ENCODE results near the gene AQP4. TPM values are rescaled to one million over a fixed set of nuclear protein-coding genes. Genes with fewer than 3 reads are reported as not detected.

The AQP4 gene
- total and polyA plus RNA-seq, 2 donors (not counting 3 experiments of a cell fraction or from before 2014, with no cell fraction given), result not detected

DNA sequence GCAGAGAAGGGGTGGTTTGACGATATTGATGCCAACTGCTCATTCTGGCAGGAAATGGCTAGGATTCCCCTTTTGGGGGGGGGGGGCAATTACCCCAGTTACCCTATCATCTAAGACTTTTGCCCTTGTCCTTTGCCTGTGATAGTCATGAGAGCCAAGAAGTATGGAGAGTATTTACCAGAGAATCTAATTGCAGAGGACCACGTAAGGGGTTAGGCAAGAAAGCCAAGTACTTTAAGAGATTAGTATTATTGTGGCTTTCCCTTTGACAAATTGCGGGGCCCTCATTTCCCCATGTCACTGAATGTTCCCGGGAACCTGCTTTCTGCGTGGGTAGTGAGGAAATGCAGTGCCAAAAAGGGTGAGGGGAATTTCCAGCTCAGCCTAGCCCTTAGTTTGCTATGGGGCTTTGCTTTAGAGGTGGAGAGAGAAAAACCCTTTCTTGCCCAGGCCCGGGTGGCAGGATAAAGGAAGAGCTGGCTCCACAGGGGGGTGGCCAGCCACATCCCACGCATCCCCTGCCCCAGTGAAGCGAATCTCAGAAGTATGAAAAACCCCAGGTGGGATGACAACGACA is 1.5 kb downstream of the AQP4 start:
- Histone ChIP-seq H3K9ac (replicated peaks; ENCODE audit: extremely low read depth, insufficient read depth, low read length) (no peak overlapping the region), H3K27me3 (ENCODE audit: control insufficient read depth in 2 of 2, insufficient read depth in 2 of 2, low read length in 2 of 2) (peaks cover 0 to 2% of the 10 kb centered on the region in 2 experiments)
- CTCF ChIA-PET, result no interaction called here

More for the DNA sequence above, 1.5 kb downstream of the AQP4 start:
- Histone ChIP-seq H2AFZ (ENCODE audit: low read depth, low read length) (no peak overlapping the region), H3K27ac (ENCODE audit: insufficient read depth, low read depth, low read length) (no peak overlapping the region), H3K4me3 (replicated peaks in 1 of 3; ENCODE audit: insufficient read depth in 1 of 3, low read depth in 1 of 3, low read length in 3 of 3) (no peak overlapping the region), H3K4me1 (ENCODE audit: control insufficient read depth, extremely low read depth, insufficient read depth, low read length) (no peaks in the 10 kb centered on the region), H3K9me1 (replicated peaks; ENCODE audit: control insufficient read depth, extremely low read depth, insufficient read depth, low read length) (no peaks in the 10 kb centered on the region), H3K36me3 (ENCODE audit: control insufficient read depth in 2 of 2, extremely low read depth in 1 of 2, insufficient read depth in 2 of 2, low read length in 2 of 2) (no peaks in the 10 kb centered on the region), H3K9me3 (replicated peaks; ENCODE audit: control insufficient read depth, insufficient read depth, low read length) (no peaks in the 10 kb centered on the region), H4K20me1 (replicated peaks; ENCODE audit: control insufficient read depth, extremely low read depth, insufficient read depth, low read length) (no peaks in the 10 kb centered on the region), H3K4me2 (ENCODE audit: insufficient read depth, low read length) (no peak overlapping the region), H3K79me2 (ENCODE audit: control insufficient read depth, insufficient read depth, low read length) (no peaks in the 10 kb centered on the region)
- TF ChIP-seq, protein P1, sequence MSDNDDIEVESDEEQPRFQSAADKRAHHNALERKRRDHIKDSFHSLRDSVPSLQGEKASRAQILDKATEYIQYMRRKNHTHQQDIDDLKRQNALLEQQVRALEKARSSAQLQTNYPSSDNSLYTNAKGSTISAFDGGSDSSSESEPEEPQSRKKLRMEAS (IDR thresholded peaks at IDR 0.05; ENCODE audit: insufficient read depth, insufficient read length), result no peak
- no peak for TF ChIP-seq MYC (IDR thresholded peaks at IDR 0.05; ENCODE audit: low read depth, low read length)
- TF ChIP-seq GATA2 (IDR thresholded peaks at IDR 0.05; ENCODE audit: insufficient read depth, insufficient read length, low read depth, low read length), result no peak
- no peak for TF ChIP-seq POLR2AphosphoS5 (IDR thresholded peaks at IDR 0.05; ENCODE audit: insufficient read depth, low read depth, low read length)
- no peak for TF ChIP-seq FOS (IDR thresholded peaks at IDR 0.05; ENCODE audit: borderline replicate concordance, insufficient read depth, low read length)
- TF ChIP-seq, protein P2, sequence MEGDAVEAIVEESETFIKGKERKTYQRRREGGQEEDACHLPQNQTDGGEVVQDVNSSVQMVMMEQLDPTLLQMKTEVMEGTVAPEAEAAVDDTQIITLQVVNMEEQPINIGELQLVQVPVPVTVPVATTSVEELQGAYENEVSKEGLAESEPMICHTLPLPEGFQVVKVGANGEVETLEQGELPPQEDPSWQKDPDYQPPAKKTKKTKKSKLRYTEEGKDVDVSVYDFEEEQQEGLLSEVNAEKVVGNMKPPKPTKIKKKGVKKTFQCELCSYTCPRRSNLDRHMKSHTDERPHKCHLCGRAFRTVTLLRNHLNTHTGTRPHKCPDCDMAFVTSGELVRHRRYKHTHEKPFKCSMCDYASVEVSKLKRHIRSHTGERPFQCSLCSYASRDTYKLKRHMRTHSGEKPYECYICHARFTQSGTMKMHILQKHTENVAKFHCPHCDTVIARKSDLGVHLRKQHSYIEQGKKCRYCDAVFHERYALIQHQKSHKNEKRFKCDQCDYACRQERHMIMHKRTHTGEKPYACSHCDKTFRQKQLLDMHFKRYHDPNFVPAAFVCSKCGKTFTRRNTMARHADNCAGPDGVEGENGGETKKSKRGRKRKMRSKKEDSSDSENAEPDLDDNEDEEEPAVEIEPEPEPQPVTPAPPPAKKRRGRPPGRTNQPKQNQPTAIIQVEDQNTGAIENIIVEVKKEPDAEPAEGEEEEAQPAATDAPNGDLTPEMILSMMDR (IDR thresholded peaks at IDR 0.05; ENCODE audit: extremely low read depth in 1 of 2, insufficient read depth in 1 of 2, low read depth in 1 of 2, low read length in 2 of 2), result no peak
- TF ChIP-seq POLR2A (IDR thresholded peaks at IDR 0.05; ENCODE audit: low read depth, low read length), result no peak
- no peak for TF ChIP-seq EZH2 (IDR thresholded peaks at IDR 0.05; ENCODE audit: borderline replicate concordance, low read depth, low read length, severe bottlenecking)
- TF ChIP-seq JUN (IDR thresholded peaks at IDR 0.05; ENCODE audit: borderline replicate concordance, insufficient read depth, insufficient read length, low read depth), result no peak
- intact Hi-C loops (cut with micrococcal nuclease), result no loop called here
- BruUV-seq (replicated peaks), result no TSS peak
- POLR2A ChIA-PET, result no interaction called here
- FAIRE-seq (no peak), DNase-seq (ENCODE audit: low read depth, low spot score) (no peak)
- dilution Hi-C loops (cut with MboI; ENCODE audit: extremely low pct_ligation_motif_present, low sequenced_read_pairs), result no loop called here

Data from endothelial cell of umbilical vein (primary cell).